NCI-H1417 (cell line): ENCODE data around the gene AMTN.
A peak's percentile ranks its signal among the peaks of the same experiment; 100 is the strongest.

Experiments
- DNase-seq, 3 experiments: peaks; one replicate each; lab custom pipeline; 2025; lab: John Stamatoyannopoulos, UW

The AMTN gene

DNA sequence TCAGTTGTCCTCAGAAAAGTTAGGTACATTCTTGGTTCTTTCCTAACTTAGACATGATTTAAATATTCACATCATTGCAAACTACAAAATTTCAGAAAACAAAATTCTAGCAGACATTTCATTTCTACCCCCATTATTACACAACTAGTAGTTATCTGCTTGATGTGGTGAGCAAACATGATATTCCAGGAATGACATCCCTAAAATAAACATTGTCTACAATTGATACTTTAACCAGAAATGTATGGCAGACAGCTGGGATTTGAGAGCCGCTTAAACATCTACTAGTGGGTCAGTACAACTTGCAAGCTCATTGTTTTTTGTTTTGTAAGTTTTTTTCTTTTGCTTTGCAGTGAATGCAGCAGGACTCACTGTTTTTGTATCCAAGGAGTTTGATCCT lies 41.6 kb downstream of the AMTN start:
- DNase-seq: no peak

DNA sequence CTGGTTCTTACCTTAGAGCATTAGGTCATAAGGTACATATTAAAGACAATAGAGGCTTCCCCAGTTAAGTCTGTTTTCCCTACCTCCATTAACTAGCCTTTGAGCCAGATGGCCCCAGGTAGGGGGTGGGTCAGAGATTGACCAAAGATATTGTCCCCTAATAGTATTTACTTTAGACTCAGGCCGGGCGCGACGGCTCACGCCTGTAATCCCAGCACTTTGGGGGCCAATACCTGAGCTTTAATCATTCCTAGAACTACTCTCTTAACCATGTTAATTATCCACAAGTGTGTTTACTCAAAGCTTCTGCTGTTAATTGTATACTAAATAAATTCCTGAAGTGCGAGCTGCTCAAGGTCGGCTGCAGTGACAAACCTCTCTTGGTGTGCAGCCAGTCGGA lies 45.7 kb downstream of the AMTN start:
- DNase-seq: peak in 2 of 3 experiments; percentile 77 to 95

- DNase-seq: no peak
These were observed 52.4 kb downstream of the AMTN start for GRCh38 chr4:70570796-70571195.

DNA sequence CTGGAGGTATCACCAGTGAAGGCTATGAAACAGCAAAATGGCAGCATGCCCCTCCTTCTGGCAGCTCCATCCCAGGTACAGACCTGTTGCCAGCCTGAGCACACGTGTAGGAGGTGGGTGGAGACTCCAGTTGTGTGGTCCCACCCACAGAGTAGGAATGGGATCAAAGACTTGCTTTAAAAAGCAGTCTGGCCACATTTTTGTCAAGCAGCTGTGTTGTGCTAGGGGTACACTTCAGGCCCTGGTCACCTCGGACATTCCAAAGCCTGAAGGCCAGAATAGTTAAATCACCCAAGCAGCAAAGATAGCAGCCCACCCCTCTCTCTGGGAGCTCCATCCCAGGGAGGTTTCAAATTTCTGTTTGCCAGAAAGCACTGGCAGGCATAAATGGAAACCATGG lies 53.4 kb downstream of the AMTN start:
- no peak for DNase-seq

DNA sequence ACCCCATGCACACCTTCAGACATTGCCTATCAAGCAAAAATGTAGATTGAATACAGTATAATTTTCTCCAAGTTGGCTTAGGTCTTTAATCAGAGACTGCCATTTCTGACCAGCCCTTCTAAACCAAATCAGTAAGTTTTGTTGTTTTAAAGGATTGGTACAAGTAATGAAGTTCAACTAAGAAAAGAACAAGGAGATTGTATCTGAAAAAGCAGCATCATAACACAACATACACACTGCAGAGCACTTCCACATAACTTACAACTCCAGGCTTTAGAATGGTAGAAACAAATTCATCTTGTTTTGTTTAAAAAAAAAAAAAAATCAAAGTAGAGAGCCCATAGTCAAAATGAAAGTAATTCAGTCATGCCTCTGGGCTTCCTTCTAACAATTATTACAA lies 57.6 kb downstream of the AMTN start:
- DNase-seq: no peak

DNA sequence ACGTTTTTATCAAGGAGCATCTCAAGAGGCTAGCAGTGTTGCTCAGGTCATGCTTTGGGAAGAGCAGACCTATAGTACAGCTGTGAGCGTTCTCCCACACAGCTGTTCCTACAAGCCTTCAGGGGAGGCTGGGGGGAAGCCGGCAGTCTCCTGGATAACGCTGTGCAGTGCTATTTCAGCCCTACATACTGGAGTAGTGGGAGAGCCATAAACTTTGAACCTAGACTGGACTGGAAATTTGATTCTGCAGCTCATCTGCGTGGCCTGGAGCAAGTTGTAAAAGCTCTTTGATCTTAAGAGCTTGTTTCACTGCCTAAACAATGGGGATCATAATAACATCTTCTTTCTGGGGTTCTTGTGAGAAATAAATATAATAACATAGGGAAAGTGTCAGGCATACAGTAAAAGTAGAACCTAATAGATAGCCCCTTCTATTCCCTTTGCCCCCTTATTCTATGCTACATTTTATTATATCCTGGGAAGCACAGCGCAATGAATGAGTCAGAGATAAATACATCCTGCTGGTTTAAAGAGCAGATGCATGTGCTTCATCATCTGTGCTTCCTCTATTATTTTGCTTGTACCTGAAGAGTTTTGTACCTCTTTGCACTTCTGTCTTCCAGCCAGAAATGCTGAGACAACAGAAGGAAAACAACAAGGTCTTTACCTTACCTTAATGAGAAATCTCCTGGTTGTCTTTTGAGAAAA lies 59.0 kb downstream of the AMTN start:
- peak in 2 of 3 experiments; percentile 9 to 58 for DNase-seq

GRCh38 chr4:70581980-70582379 lies 63.6 kb downstream of the AMTN start:
- no peak for DNase-seq
